Left renal cortex interstitium (tissue), 4 donors: ENCODE results near the gene DPP6. TPM values are rescaled to one million over a fixed set of nuclear protein-coding genes. Genes with fewer than 3 reads are reported as not detected.

Source experiments
- DNase-seq, 4 donors: peaks; one replicate each; pipeline ENCODE4 v3.0.0-alpha.2; 2013; ENCODE audit warnings: low read depth in 4 of 4, low spot score in 2 of 4, missing footprints in 1 of 4
- polyA plus RNA-seq, 4 donors: library from polyadenylated mRNA; unstranded; fragments of 120-200 nt; gene quantifications; one replicate each; pipeline ENCODE4 v1.2.1, GENCODE V29; 2013; ENCODE audit not compliant: insufficient read length in 4 of 4

The DPP6 gene
- polyA plus RNA-seq, 4 donors: 44.0 to 60.4 (median 52.3) TPM

GRCh38 chr7:154679379-154680053, 627.3 kb downstream of the DPP6 start:
- DNase-seq: no peak

- no peak for DNase-seq
Measured at GRCh38 chr7:154680894-154681659, 628.9 kb downstream of the DPP6 start.

GRCh38 chr7:154682003-154682402, 629.8 kb downstream of the DPP6 start:
- no peak for DNase-seq

GRCh38 chr7:154684666-154685563, 632.7 kb downstream of the DPP6 start:
- DNase-seq: no peak

- DNase-seq: no peak
Measured at GRCh38 chr7:154685564-154685901, 633.3 kb downstream of the DPP6 start.

GRCh38 chr7:154686305-154686704, 634.1 kb downstream of the DPP6 start:
- no peak for DNase-seq

GRCh38 chr7:154688952-154689351, 636.8 kb downstream of the DPP6 start:
- no peak for DNase-seq

GRCh38 chr7:154690411-154690810, 638.2 kb downstream of the DPP6 start:
- DNase-seq: no peak

GRCh38 chr7:154693661-154694060, 641.5 kb downstream of the DPP6 start:
- no peak for DNase-seq

GRCh38 chr7:154695836-154696235, 643.6 kb downstream of the DPP6 start:
- no peak for DNase-seq

- no peak for DNase-seq
Measured at GRCh38 chr7:154696556-154696955, 644.4 kb downstream of the DPP6 start.

GRCh38 chr7:154698726-154699291, 646.6 kb downstream of the DPP6 start:
- no peak for DNase-seq

GRCh38 chr7:154699417-154699816, 647.2 kb downstream of the DPP6 start:
- no peak for DNase-seq

- no peak for DNase-seq
Measured at GRCh38 chr7:154709840-154710520, 657.8 kb downstream of the DPP6 start.

- DNase-seq: no peak
Measured at GRCh38 chr7:154720016-154720415, 667.8 kb downstream of the DPP6 start.

GRCh38 chr7:154721086-154721485, 668.9 kb downstream of the DPP6 start:
- DNase-seq: no peak

- no peak for DNase-seq
Measured at GRCh38 chr7:154726368-154726767, 674.2 kb downstream of the DPP6 start.

- DNase-seq: no peak
Measured at GRCh38 chr7:154729056-154729455, 676.9 kb downstream of the DPP6 start.

GRCh38 chr7:154735766-154736165, 683.6 kb downstream of the DPP6 start:
- no peak for DNase-seq

- DNase-seq: no peak
Measured at GRCh38 chr7:154736389-154736788, 684.2 kb downstream of the DPP6 start.
